B cell (primary cell): Measurements from ENCODE around the gene ITSN2. TPM values are rescaled to one million over a fixed set of nuclear protein-coding genes. Genes with fewer than 3 reads are reported as not detected.

ENCODE experiments used
- ATAC-seq: fragments of 200-7000 bp; cut with Tn5 transposase; one replicate; pipeline ENCODE4 v1.10.0; 2021; ENCODE audit warnings: low read depth, mild to moderate bottlenecking, moderate number of reproducible peaks, moderate library complexity
- CTCF ChIA-PET: fragments of 350-600 bp; sonication (Branson Sonifier 250); formaldehyde crosslinking; loops from one replicate; lab custom pipeline; 2021; ENCODE audit warnings: antibody characterized with exemption, inconsistent platforms; lab: Charles Lee
- POLR2A ChIA-PET: fragments of 350-600 bp; sonication (Branson Sonifier 250); formaldehyde crosslinking; loops from one replicate; lab custom pipeline; 2021; ENCODE audit warnings: antibody characterized with exemption; lab: Charles Lee
- DNase-seq: peaks from one replicate; pipeline ENCODE4 v3.0.0; 2013
- H2AFZ ChIP-seq: 2 replicates; pipeline ENCODE4 v1.6.1; 2012; ENCODE audit warnings: mild to moderate bottlenecking, low read depth, low read length; ENCODE audit not compliant: insufficient read depth, poor library complexity, severe bottlenecking
- H3K27ac ChIP-seq, 2 donors: 1 replicate in 1 of 2; 2 replicates in 1 of 2; pipeline ENCODE4 v1.5.1; 2012 to 2013; ENCODE audit warnings: low read length in 2 of 2, mild to moderate bottlenecking in 2 of 2, moderate library complexity in 1 of 2
- H3K27me3 ChIP-seq, 4 experiments: fragments of 200-600 bp in 1 of 4; sonication (generic) in 1 of 4; replicated peaks in 1 of 4; 1 replicate in 2 of 4; 2 replicates in 2 of 4; pipeline versions ENCODE4 v1.6.1 to v1.7.0; 2013 to 2016; ENCODE audit warnings: low read length in 3 of 4, mild to moderate bottlenecking in 2 of 4, mixed read lengths in 1 of 4, moderate library complexity in 1 of 4; ENCODE audit not compliant: insufficient read depth in 4 of 4, control insufficient read depth in 3 of 4; ENCODE audit errors: control extremely low read depth in 1 of 4
- H3K36me3 ChIP-seq, 2 experiments: replicated peaks in 1 of 2; 1 replicate in 1 of 2; 2 replicates in 1 of 2; pipeline versions ENCODE4 v1.6.1 to v1.7.1; 2013; ENCODE audit warnings: low read length in 1 of 2; ENCODE audit not compliant: insufficient read depth in 2 of 2, control insufficient read depth in 1 of 2; ENCODE audit errors: control extremely low read depth in 1 of 2, extremely low read depth in 1 of 2
- H3K4me1 ChIP-seq, 2 donors: fragments of 200-600 bp in 1 of 2; sonication (generic) in 1 of 2; 1 replicate in 1 of 2; 2 replicates in 1 of 2; pipeline versions ENCODE4 v1.5.1 to v1.6.1; 2013 to 2017; ENCODE audit warnings: low read length in 2 of 2; ENCODE audit not compliant: control insufficient read depth in 2 of 2, insufficient read depth in 2 of 2
- H3K4me2 ChIP-seq: replicated peaks from 2 replicates; pipeline ENCODE3; 2012; ENCODE audit warnings: mild to moderate bottlenecking, low read depth, low read length; ENCODE audit not compliant: poor library complexity, severe bottlenecking
- H3K4me3 ChIP-seq, 5 experiments: fragments of 200-600 bp in 1 of 5; sonication (generic) in 1 of 5; 1 replicate in 3 of 5; 2 replicates in 2 of 5; pipeline versions ENCODE4 v1.5.1 to v1.7.0; 2011 to 2016; ENCODE audit warnings: low read length in 4 of 5, mild to moderate bottlenecking in 4 of 5, low read depth in 2 of 5, control low read depth in 1 of 5, moderate library complexity in 1 of 5; ENCODE audit not compliant: insufficient read depth in 1 of 5; ENCODE audit errors: control extremely low read depth in 1 of 5, extremely low read depth in 1 of 5
- H3K79me2 ChIP-seq: fragments of 200-600 bp; sonication (generic); one replicate; pipeline ENCODE4 v1.6.0; 2016; ENCODE audit warnings: low read length; ENCODE audit not compliant: control insufficient read depth, insufficient read depth
- H3K9ac ChIP-seq: fragments of 200-600 bp; sonication (generic); 2 replicates; pipeline ENCODE4 v1.6.1; 2017; ENCODE audit warnings: mild to moderate bottlenecking, low read length, moderate library complexity
- H3K9me3 ChIP-seq, 3 donors: one replicate each; pipeline versions ENCODE4 v1.6.1 to v1.7.1; 2013; ENCODE audit warnings: low read length in 2 of 3; ENCODE audit not compliant: control insufficient read depth in 2 of 3, insufficient read depth in 1 of 3; ENCODE audit errors: control extremely low read depth in 1 of 3
- H4K20me1 ChIP-seq: 2 replicates; pipeline ENCODE4 v1.6.0; 2012; ENCODE audit warnings: mild to moderate bottlenecking, low read length; ENCODE audit not compliant: insufficient read depth, control insufficient read depth, poor library complexity, severe bottlenecking
- H3K27ac Mint-ChIP-seq: one replicate; pipeline ENCODE4 v1.8.0; 2021; ENCODE audit warnings: mixed read lengths
- H3K27me3 Mint-ChIP-seq: one replicate; pipeline ENCODE4 v1.8.0; 2021; ENCODE audit warnings: mixed read lengths
- H3K4me1 Mint-ChIP-seq: one replicate; pipeline ENCODE4 v1.8.0; 2021; ENCODE audit warnings: mixed read lengths
- H3K4me3 Mint-ChIP-seq: one replicate; pipeline ENCODE4 v1.8.0; 2021; ENCODE audit warnings: mixed read lengths
- H3K9me3 Mint-ChIP-seq: one replicate; pipeline ENCODE4 v1.8.0; 2022; ENCODE audit warnings: mixed read lengths; ENCODE audit not compliant: insufficient read depth
- EZH2 ChIP-seq: IDR thresholded peaks from 2 replicates; pipeline ENCODE4 v1.6.1; 2012; ENCODE audit warnings: borderline replicate concordance, low read depth, mild to moderate bottlenecking, moderate library complexity, low read length; ENCODE audit not compliant: insufficient read depth, poor library complexity, severe bottlenecking
- WGBS: methylation state at CpG from one replicate; pipeline ENCODE4 v1.1.5; 2013; ENCODE audit warnings: missing lambda C conversion rate; ENCODE audit not compliant: insufficient coverage; 5-methylcytosine and 5-hydroxymethylcytosine counted together
- intact Hi-C: fragments of 100-400 bp; cut with micrococcal nuclease; formaldehyde crosslinking; loops from one replicate; pipeline ENCODE4 v1.10.0; 2022
- polyA plus RNA-seq: library from polyadenylated mRNA; depleted of rRNA; stranded (reverse); fragments of >200 nt; gene quantifications from 2 replicates; pipeline ENCODE4 v1.2.3, GENCODE V29; 2012
- total RNA-seq, 2 donors: library from RNA; stranded (reverse); fragments of 120-200 nt in 1 of 2; gene quantifications; 1 replicate in 1 of 2; 2 replicates in 1 of 2; pipeline versions ENCODE4 v1.2.3 to v1.2.4, GENCODE V29; 2013 to 2022
- TF ChIP-seq, protein P1 (sequence below): fragments of 200-600 bp; IDR thresholded peaks from one replicate; pipeline ENCODE4 v1.8.0; 2022; ENCODE audit warnings: antibody characterized with exemption, mild to moderate bottlenecking

The ITSN2 gene
- total and polyA plus RNA-seq, 2 donors (not counting 1 experiment from before 2014, with no cell fraction given): 107 to 200 TPM

DNA sequence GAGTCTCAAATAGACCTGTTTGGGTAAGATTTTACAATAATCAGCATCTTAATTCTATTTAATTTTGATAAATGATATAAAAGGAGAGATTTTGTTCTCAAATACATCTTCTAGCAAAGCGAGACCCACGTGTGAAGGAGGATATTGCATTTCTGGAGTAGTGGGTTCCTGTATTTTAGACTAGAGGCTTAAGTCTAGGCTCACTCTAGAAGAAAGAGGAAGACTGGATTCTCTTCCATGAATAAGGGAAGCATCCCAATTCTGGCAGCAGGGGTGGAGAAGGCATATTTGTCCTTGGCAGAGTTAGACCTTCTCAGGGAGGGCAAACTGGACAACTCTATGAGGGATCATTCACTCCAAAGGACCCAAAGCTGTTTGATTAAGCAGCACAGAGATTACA is 196.7 kb downstream of the ITSN2 start:
- Histone ChIP-seq H2AFZ (no peak overlapping the region), H3K79me2 (no peaks in the 10 kb centered on the region), H3K27me3 (no peaks in the 10 kb centered on the region), H4K20me1 (no peaks in the 10 kb centered on the region), H3K36me3 (no peaks in the 10 kb centered on the region), H3K9ac (no peak overlapping the region), H3K4me3 (no peak overlapping the region), H3K27ac (no peak overlapping the region), H3K4me1 (peaks cover 8 to 11% of the 10 kb centered on the region in 2 donors), H3K9me3 (peaks cover 0 to 5% (median 4%) of the 10 kb centered on the region in 3 donors), H3K4me2 (no peak overlapping the region)
- intact Hi-C loops: no loop called here
- DNase-seq (no peak), ATAC-seq (no peak)
- Mint-ChIP-seq H3K27ac (no peak overlapping the region), H3K27me3 (no peaks in the 10 kb centered on the region), H3K4me3 (no peak overlapping the region), H3K9me3 (no peaks in the 10 kb centered on the region), H3K4me1 (peaks cover 9% of the 10 kb centered on the region)
- WGBS: no CpG with 5 or more reads among the region's 2 CpGs
- no peak for TF ChIP-seq EZH2
- TF ChIP-seq, protein P1, sequence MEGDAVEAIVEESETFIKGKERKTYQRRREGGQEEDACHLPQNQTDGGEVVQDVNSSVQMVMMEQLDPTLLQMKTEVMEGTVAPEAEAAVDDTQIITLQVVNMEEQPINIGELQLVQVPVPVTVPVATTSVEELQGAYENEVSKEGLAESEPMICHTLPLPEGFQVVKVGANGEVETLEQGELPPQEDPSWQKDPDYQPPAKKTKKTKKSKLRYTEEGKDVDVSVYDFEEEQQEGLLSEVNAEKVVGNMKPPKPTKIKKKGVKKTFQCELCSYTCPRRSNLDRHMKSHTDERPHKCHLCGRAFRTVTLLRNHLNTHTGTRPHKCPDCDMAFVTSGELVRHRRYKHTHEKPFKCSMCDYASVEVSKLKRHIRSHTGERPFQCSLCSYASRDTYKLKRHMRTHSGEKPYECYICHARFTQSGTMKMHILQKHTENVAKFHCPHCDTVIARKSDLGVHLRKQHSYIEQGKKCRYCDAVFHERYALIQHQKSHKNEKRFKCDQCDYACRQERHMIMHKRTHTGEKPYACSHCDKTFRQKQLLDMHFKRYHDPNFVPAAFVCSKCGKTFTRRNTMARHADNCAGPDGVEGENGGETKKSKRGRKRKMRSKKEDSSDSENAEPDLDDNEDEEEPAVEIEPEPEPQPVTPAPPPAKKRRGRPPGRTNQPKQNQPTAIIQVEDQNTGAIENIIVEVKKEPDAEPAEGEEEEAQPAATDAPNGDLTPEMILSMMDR: no peak
- ChIA-PET POLR2A (no interaction called here), CTCF (interaction anchor here (0.7 to 3.2 kb wide), 7 partner anchors 14 to 341 kb away, joined by 3 to 22 read pairs (median 4); partner anchors contain the start of gene TP53I3)

DNA sequence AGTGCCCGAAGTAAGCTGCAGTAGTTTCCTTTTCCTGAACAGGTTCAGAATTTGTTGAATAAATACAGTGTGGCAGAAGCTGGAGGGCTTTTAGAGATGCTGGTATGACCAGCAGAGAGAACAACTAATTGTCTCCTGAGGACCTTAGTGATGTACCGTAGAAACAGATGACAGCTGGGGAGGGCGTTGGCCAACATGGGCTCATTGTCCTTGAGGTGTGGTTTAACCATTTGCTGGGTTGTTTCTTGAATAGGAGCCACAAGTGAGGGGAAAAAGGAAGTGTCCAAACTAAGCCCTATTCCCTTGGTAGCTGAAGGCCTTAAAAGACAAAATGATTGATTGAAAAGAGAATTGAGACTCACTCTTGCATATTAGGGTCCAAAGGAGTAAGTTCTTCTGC is 197.2 kb downstream of the ITSN2 start:
- intact Hi-C loops: no loop called here
- ChIA-PET POLR2A (no interaction called here), CTCF (interaction anchor here (0.6 to 2.7 kb wide), 8 partner anchors 16 to 649 kb away, joined by 3 to 9 read pairs (median 4); partner anchors contain the start of gene TP53I3)

More for the DNA sequence above, 197.2 kb downstream of the ITSN2 start:
- no peaks in the 10 kb centered on the region for H4K20me1 ChIP-seq
- WGBS: 95% methylated on average over 3 of the region's 3 CpGs
- DNase-seq: no peak
- no peak overlapping the region for H3K9ac ChIP-seq
- H2AFZ ChIP-seq: no peak overlapping the region
- H3K27me3 ChIP-seq: no peaks in the 10 kb centered on the region
- no peak overlapping the region for H3K27ac Mint-ChIP-seq
- no peaks in the 10 kb centered on the region for H3K79me2 ChIP-seq
- no peak for ATAC-seq
- no peak overlapping the region for H3K27ac ChIP-seq
- H3K27me3 Mint-ChIP-seq: no peaks in the 10 kb centered on the region
- peaks cover 8 to 11% of the 10 kb centered on the region in 2 donors for H3K4me1 ChIP-seq
- H3K4me3 ChIP-seq: no peak overlapping the region
- no peak overlapping the region for H3K4me2 ChIP-seq
- peaks cover 0 to 5% (median 4%) of the 10 kb centered on the region in 3 donors for H3K9me3 ChIP-seq
- H3K9me3 Mint-ChIP-seq: no peaks in the 10 kb centered on the region
- H3K4me3 Mint-ChIP-seq: no peak overlapping the region
- peaks cover 9% of the 10 kb centered on the region for H3K4me1 Mint-ChIP-seq
- H3K36me3 ChIP-seq: no peaks in the 10 kb centered on the region
- TF ChIP-seq, protein P1: no peak
- TF ChIP-seq EZH2: no peak
